ENCODE data around the gene NDUFB5. TPM values are rescaled to one million over a fixed set of nuclear protein-coding genes. Genes with fewer than 3 reads are reported as not detected.

NDUFB5 gene
- total and polyA plus RNA-seq, 12 donors, result 105 to 345 (median 173) TPM

DNA sequence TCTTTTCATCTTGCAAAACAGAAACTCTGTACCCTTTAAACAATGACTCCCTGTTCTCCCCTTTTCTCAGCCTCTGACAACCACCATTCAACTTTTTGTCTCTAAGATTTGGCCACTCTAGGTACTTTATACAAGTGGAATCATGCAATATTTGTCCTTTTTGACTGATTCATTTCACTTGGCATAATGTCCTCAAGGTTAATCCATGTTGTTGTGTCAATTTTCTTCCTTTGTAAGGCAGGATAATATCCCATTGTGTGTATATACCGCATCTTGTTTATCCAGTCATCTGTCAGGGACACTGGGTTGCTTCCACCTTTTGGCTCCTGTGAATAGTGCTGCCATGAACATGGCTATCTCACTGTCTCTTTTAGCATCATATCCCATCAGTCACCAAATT lies 58.5 kb downstream of the NDUFB5 start:
- Histone ChIP-seq H3K4me3 (no peak overlapping the region), H3K4me1 (replicated peaks in 1 of 2) (peaks cover 11 to 39% of the 10 kb centered on the region in 2 donors), H3K36me3 (replicated peaks in 1 of 2) (no peaks in the 10 kb centered on the region), H3K9me3 (replicated peaks in 1 of 3) (no peaks in the 10 kb centered on the region), H3K27ac (no peak overlapping the region), H3K27me3 (no peaks in the 10 kb centered on the region)
- 29 to 48% (median 42%) methylated on average over 1 of the region's 1 CpG for WGBS, 4 donors
- DNase-seq, result no peak
- intact Hi-C loops (cut with DNase I), result no loop called here
- TF ChIP-seq, protein P1, sequence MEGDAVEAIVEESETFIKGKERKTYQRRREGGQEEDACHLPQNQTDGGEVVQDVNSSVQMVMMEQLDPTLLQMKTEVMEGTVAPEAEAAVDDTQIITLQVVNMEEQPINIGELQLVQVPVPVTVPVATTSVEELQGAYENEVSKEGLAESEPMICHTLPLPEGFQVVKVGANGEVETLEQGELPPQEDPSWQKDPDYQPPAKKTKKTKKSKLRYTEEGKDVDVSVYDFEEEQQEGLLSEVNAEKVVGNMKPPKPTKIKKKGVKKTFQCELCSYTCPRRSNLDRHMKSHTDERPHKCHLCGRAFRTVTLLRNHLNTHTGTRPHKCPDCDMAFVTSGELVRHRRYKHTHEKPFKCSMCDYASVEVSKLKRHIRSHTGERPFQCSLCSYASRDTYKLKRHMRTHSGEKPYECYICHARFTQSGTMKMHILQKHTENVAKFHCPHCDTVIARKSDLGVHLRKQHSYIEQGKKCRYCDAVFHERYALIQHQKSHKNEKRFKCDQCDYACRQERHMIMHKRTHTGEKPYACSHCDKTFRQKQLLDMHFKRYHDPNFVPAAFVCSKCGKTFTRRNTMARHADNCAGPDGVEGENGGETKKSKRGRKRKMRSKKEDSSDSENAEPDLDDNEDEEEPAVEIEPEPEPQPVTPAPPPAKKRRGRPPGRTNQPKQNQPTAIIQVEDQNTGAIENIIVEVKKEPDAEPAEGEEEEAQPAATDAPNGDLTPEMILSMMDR (IDR thresholded peaks at IDR 0.05), result no peak
- TF ChIP-seq POLR2A (IDR thresholded peaks at IDR 0.05), result no peak

DNA sequence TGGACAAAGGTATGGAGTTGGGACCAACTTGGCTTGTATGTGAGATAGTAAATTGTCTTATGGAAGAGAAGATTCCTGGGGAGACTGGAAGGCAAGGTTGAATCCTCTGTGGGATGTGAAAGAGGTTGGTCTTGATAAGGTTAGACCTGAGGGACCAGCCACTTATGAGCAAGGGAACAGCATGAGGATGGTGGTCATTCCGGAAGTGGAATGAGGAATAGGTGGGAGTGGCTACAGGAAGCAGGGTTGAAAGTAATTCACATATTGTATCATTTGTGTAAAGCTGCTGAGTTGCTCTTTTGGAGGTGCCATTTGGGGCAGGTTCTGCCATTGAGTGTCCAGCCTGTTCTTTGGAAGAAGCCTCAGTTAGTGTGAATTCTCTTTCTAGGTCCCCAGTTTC lies 61.4 kb downstream of the NDUFB5 start:
- H3K4me3 ChIP-seq, result no peak overlapping the region
- no peaks in the 10 kb centered on the region for H3K27me3 ChIP-seq
- no peak for DNase-seq
- whole genome bisulfite sequencing, 4 donors, result 60 to 71% (median 61%) methylated on average over 1 of the region's 1 CpG
- no peaks in the 10 kb centered on the region for H3K36me3 ChIP-seq (replicated peaks in 1 of 2)
- TF ChIP-seq, protein P1 (IDR thresholded peaks at IDR 0.05), result no peak
- TF ChIP-seq POLR2A (IDR thresholded peaks at IDR 0.05), result no peak
- H3K27ac ChIP-seq, result peak overlapping the region in 1 of 5 donors; percentile 9
- H3K4me1 ChIP-seq (replicated peaks in 1 of 2), result peaks cover 14 to 38% of the 10 kb centered on the region in 2 donors
- no peaks in the 10 kb centered on the region for H3K9me3 ChIP-seq (replicated peaks in 1 of 3)
- intact Hi-C loops (cut with DNase I), result no loop called here

DNA sequence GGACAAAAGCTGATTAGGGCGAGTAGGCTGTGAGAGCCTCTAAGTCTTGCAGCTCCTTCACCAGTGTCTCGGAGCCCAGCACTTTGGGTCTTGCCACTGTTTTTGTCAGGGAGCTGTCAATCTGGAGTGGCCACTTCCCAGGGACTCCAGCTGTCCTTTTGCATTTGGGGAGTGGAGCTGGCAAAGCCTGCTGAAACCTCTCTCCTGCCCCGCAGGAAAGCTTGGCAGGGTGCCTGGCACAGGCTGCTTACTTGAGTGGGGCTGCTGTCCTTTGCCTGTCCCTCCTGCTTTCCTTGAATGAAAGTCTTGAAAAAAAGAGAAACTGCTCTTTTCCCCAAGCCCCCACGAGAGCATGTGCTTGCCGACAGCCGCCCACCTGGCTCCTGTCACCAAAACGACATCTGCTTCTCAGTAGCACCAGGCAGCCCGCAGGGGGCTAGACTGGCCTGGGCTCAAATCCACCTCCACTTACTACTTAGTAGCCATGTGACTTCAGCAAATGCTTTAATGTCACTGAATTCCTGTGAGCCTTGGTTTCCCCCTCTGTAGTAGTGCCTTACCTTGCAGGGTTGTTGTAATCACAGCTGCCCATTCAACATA lies 61.9 kb downstream of the NDUFB5 start:
- 33 to 76% (median 41%) methylated on average over 8 of the region's 8 CpGs for WGBS, 4 donors
- TF ChIP-seq POLR2A (IDR thresholded peaks at IDR 0.05), result peak in 1 of 2 donors; percentile 7
- TF ChIP-seq, protein P1 (IDR thresholded peaks at IDR 0.05), result no peak
- Histone ChIP-seq H3K9me3 (replicated peaks in 1 of 3) (no peaks in the 10 kb centered on the region), H3K36me3 (replicated peaks in 1 of 2) (no peaks in the 10 kb centered on the region), H3K4me1 (replicated peaks in 1 of 2) (peaks cover 14 to 37% of the 10 kb centered on the region in 2 donors), H3K27me3 (no peaks in the 10 kb centered on the region), H3K27ac (peak overlapping the region in 2 of 5 donors; percentile 9 to 33), H3K4me3 (no peak overlapping the region)
- peak; percentile 53 to 83 (median 74) for DNase-seq
- intact Hi-C loops (cut with DNase I), result no loop called here

DNA sequence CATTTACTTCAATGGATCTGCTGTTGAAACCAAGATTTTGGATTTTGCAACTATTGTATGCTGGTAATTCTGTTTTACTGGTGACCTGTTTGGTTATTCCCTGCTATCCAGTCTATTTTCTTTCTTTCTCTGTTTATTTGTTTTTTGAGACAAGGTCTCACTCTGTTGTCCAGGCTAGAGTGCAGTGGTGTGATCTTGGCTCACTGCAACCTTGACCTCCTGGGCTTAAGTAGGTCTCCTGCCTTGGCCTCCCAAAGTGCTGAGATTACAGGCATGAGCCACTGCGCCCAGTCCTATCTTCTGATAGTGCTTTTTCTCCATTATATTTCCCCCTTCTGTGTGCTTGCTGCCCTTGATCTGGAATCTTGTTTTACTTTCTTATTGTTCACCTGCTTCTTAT lies 63.8 kb downstream of the NDUFB5 start:
- TF ChIP-seq, protein P1 (IDR thresholded peaks at IDR 0.05), result no peak
- TF ChIP-seq POLR2A (IDR thresholded peaks at IDR 0.05), result no peak
- H3K4me3 ChIP-seq, result no peak overlapping the region
- no peak for DNase-seq
- no peaks in the 10 kb centered on the region for H3K9me3 ChIP-seq (replicated peaks in 1 of 3)
- WGBS, 4 donors, result 53 to 71% (median 60%) methylated on average over 1 of the region's 1 CpG
- H3K27me3 ChIP-seq, result no peaks in the 10 kb centered on the region
- no peaks in the 10 kb centered on the region for H3K36me3 ChIP-seq (replicated peaks in 1 of 2)
- H3K27ac ChIP-seq, result peak overlapping the region in 1 of 5 donors; percentile 18
- intact Hi-C loops (cut with DNase I), result no loop called here
- peaks cover 29 to 41% of the 10 kb centered on the region in 2 donors for H3K4me1 ChIP-seq (replicated peaks in 1 of 2)

Data from adrenal gland (tissue), 12 donors.